ENCODE results near the gene FGF6. TPM values are rescaled to one million over a fixed set of nuclear protein-coding genes. Genes with fewer than 3 reads are reported as not detected.

The FGF6 gene
- total and polyA plus RNA-seq, 10 of the 15 experiments (the other 5 are each of a cell fraction or from before 2014, with no cell fraction given) = not detected

DNA sequence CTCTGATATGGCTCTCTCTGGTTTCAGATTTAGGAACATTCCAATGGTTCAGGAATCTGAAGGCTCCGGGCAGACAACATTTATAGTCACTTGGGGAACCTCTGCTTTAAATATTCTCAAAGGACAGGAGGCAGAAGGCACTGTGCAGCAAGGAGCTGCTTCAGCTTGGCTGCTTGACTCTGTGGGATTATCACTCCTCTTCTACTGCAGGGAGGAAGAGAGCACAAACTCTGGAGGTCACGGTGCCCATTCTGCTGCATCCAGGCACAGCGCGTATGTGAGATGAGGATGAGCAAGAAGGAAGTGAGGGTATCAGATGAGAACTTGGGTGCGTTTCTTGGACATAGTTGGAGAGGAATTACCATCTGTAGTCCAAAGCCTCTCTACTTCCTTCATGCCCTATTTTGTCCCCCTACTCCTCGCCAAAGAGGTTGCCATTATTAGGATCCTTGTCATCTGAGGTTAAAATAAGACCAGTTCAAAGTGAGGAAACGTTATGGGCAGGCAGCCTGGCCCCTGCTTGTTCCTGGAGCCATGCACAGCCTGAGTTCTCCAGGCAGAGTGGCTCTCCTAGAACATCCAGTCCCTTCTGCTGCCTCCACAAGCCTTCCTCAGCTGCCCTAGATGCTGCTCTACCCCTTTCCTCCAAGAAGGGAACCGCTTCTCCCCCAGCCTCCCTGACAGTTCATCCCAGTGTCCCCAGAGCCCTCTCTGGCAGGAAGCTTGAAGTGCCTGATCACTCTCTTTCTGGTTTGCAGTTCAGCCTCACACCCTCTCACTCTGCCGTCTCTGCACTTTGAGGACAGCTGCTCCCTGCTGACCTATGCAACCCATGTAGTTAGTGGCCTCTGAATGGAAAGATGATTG lies 12.5 kb downstream of the FGF6 start:
- ATAC-seq = no peak
- H3K36me3 ChIP-seq (ENCODE audit: control insufficient read depth in 2 of 2, insufficient read depth in 2 of 2, low read length in 1 of 2) = no peaks in the 10 kb centered on the region
- no peaks in the 10 kb centered on the region for H4K20me1 ChIP-seq (ENCODE audit: control insufficient read depth, insufficient read depth)
- no peaks in the 10 kb centered on the region for H3K79me2 ChIP-seq (ENCODE audit: control insufficient read depth, insufficient read depth, low read length)
- ChIA-PET CTCF (interaction anchor here (4.7 kb wide), 1 partner anchor 12 kb away, joined by 17 read pairs; no protein-coding TSS in a partner anchor), POLR2A (no interaction called here), RAD21 (ENCODE audit: unreplicated experiment) (no interaction called here), SMC1A (ENCODE audit: uncharacterized antibody, unreplicated experiment) (no interaction called here)
- DNase-seq (ENCODE audit: low read depth, low spot score) = no peak
- TF ChIP-seq ZNF24 (IDR thresholded peaks at IDR 0.05) = no peak
- TF ChIP-seq ZZZ3 (IDR thresholded peaks at IDR 0.05; ENCODE audit: control insufficient read depth, insufficient read length, low read depth) = no peak
- TF ChIP-seq MYC (IDR thresholded peaks at IDR 0.05; ENCODE audit: insufficient read depth, insufficient read length, insufficient replicate concordance, low read length, severe bottlenecking) = no peak
- TF ChIP-seq SMAD5 (IDR thresholded peaks at IDR 0.05; ENCODE audit: low read depth) = no peak
- TF ChIP-seq ESRRA (IDR thresholded peaks at IDR 0.05; ENCODE audit: low read length) = no peak
- no peak for TF ChIP-seq PAX8 (IDR thresholded peaks at IDR 0.05)
- TF ChIP-seq CREB1 (IDR thresholded peaks at IDR 0.05; ENCODE audit: low read depth) = no peak
- TF ChIP-seq, protein P1, sequence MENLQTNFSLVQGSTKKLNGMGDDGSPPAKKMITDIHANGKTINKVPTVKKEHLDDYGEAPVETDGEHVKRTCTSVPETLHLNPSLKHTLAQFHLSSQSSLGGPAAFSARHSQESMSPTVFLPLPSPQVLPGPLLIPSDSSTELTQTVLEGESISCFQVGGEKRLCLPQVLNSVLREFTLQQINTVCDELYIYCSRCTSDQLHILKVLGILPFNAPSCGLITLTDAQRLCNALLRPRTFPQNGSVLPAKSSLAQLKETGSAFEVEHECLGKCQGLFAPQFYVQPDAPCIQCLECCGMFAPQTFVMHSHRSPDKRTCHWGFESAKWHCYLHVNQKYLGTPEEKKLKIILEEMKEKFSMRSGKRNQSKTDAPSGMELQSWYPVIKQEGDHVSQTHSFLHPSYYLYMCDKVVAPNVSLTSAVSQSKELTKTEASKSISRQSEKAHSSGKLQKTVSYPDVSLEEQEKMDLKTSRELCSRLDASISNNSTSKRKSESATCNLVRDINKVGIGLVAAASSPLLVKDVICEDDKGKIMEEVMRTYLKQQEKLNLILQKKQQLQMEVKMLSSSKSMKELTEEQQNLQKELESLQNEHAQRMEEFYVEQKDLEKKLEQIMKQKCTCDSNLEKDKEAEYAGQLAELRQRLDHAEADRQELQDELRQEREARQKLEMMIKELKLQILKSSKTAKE (IDR thresholded peaks at IDR 0.05; ENCODE audit: low read depth, poor library complexity, severe bottlenecking) = no peak
- intact Hi-C loops (cut with micrococcal nuclease; ENCODE audit: unreplicated experiment) (no loop called here), in situ Hi-C loops (cut with MboI) (no loop called here)
- no peak overlapping the region for H3K9ac ChIP-seq (ENCODE audit: control insufficient read depth, insufficient read depth, low read length)
- no peaks in the 10 kb centered on the region for H3K4me1 ChIP-seq (ENCODE audit: control insufficient read depth, insufficient read depth, low read length)
- H3K27ac ChIP-seq (ENCODE audit: control insufficient read depth, insufficient read depth) = no peak overlapping the region
- no peaks in the 10 kb centered on the region; a peak in 1 of 4 replicates for H3K27me3 ChIP-seq (replicated peaks in 1 of 2; ENCODE audit: control insufficient read depth in 2 of 2, insufficient read depth in 2 of 2, low read length in 1 of 2)
- no peak overlapping the region for H2AFZ ChIP-seq (ENCODE audit: control insufficient read depth, low read depth, low read length)
- no peak overlapping the region for H3K4me3 ChIP-seq
- no peak overlapping the region for H3K4me2 ChIP-seq (ENCODE audit: control insufficient read depth, insufficient read depth)
- no TSS peak for BruUV-seq (replicated peaks)
- 29% methylated on average over 9 of the region's 9 CpGs for WGBS (ENCODE audit: insufficient coverage, insufficient replicate concordance, low lambda C conversion rate, missing lambda C conversion rate)
- peaks cover 6% of the 10 kb centered on the region; the same call in 2 of the 3 replicates for H3K9me3 ChIP-seq (replicated peaks; ENCODE audit: control insufficient read depth, insufficient read depth, low read length)
- FAIRE-seq = no peak

Data from GM12878 (cell line).